Measurements from ENCODE around the gene POLG. TPM values are rescaled to one million over a fixed set of nuclear protein-coding genes. Genes with fewer than 3 reads are reported as not detected.

Gene POLG
- total RNA-seq, 1 donor from 2014 or later, result 144 TPM

DNA sequence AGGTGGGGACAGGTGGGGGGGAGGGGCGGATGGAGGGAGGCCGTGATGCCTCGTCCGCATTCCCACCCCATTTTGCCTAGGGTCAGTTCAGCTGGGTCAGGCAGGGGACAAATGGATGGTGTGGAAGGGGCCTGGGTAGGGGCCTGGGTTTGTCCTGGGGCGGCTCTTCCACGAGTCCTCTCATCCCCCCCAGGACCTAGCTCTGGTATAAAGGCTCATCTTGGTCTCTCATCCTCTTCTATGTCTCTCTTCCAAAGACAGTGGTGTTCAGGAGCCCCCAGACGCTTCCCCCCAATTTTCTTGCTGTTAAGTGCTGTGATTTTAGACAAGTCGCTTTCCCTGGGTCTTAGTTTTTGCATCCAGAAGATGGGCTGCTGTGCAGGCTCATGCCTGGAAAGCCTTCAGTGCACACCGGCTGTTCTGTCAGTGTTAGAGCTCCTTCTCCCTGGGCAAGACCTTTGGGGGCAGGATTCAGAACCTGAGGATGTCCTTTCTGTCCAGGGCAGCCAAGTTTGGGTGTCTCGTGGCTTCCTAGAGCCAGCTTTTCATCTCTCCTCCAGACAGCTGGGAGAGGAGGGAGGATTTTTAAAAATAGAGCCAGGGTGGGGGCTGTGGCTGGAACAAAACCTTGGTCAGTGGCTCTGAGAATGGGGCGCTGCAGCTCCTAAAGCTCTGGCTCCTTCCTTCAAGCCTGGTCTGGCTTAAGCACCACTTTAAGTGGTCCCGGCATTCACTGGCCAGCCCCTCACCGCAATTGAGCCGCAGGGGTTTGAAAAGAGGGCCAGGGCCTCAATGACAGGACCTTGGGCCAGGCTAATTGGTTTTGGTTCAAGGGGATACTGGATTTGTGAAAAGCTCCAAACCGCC lies 37.7 kb upstream of the POLG start:
- intact Hi-C loops (cut with micrococcal nuclease), result no loop called here
- TF ChIP-seq, protein P1, sequence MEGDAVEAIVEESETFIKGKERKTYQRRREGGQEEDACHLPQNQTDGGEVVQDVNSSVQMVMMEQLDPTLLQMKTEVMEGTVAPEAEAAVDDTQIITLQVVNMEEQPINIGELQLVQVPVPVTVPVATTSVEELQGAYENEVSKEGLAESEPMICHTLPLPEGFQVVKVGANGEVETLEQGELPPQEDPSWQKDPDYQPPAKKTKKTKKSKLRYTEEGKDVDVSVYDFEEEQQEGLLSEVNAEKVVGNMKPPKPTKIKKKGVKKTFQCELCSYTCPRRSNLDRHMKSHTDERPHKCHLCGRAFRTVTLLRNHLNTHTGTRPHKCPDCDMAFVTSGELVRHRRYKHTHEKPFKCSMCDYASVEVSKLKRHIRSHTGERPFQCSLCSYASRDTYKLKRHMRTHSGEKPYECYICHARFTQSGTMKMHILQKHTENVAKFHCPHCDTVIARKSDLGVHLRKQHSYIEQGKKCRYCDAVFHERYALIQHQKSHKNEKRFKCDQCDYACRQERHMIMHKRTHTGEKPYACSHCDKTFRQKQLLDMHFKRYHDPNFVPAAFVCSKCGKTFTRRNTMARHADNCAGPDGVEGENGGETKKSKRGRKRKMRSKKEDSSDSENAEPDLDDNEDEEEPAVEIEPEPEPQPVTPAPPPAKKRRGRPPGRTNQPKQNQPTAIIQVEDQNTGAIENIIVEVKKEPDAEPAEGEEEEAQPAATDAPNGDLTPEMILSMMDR (IDR thresholded peaks at IDR 0.05), result no peak
- DNase-seq (no peak), ATAC-seq (ENCODE audit: low read depth) (no peak)
- Mint-ChIP-seq H3K36me3 (ENCODE audit: low read depth) (no peaks in the 10 kb centered on the region), H3K4me3 (no peak overlapping the region), H3K4me1 (peaks cover 13% of the 10 kb centered on the region), H3K9me3 (no peaks in the 10 kb centered on the region), H3K27me3 (peaks cover 69% of the 10 kb centered on the region), H3K27ac (no peak overlapping the region)
- ChIA-PET POLR2A (no interaction called here), CTCF (interaction anchor here (2.3 kb wide), 1 partner anchor 13 kb away, joined by 9 read pairs; no protein-coding TSS in a partner anchor)

DNA sequence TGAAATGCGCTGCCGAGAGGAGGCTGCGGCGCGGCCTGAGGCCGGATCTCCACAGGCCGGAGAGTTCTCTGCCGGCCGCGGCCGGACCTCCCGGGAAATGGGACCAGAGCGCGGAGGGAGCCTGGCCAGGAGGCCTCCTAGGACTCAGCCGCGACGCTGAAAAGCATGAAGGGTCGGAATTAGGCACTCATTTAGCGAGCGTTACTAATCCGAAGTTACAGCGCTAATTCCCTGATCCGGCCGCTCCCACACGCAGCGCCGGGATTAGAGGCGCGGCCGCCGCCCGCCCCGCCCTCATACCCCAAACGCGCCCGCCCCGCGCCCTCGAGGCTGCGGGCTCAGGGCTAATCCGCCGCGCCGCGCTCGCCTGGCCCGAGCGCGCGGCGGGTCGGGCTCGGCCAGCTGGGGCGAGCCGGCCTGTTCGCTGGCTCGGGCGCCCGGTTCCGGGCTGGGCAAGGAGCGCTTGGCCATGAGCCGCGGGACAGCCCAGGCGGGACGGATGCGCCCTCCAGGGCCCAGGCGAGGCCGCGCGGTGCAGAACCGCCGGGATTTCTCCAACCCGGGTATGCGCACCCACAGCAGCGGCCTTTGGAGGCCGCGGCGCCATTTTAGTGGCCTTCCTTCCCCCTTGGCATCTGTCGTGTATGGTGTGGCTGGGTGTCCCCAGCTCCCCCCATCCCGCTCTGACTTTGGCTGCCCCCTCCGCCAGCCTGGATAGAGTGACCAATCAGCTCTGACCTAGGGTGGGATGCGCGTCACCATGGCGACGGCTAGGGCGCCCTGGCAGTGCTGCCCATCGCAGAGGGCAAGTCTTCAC lies 36.8 kb upstream of the POLG start:
- Mint-ChIP-seq H3K4me1 (peaks cover 19% of the 10 kb centered on the region), H3K4me3 (no peak overlapping the region), H3K9me3 (no peaks in the 10 kb centered on the region), H3K36me3 (ENCODE audit: low read depth) (no peaks in the 10 kb centered on the region), H3K27me3 (peaks cover 69% of the 10 kb centered on the region), H3K27ac (no peak overlapping the region)
- ATAC-seq (ENCODE audit: low read depth) (no peak), DNase-seq (no peak)
- TF ChIP-seq, protein P1 (IDR thresholded peaks at IDR 0.05), result no peak
- intact Hi-C loops (cut with micrococcal nuclease), result no loop called here
- ChIA-PET CTCF (interaction anchor here (2.3 kb wide), 1 partner anchor 12 kb away, joined by 9 read pairs; no protein-coding TSS in a partner anchor), POLR2A (no interaction called here)

DNA sequence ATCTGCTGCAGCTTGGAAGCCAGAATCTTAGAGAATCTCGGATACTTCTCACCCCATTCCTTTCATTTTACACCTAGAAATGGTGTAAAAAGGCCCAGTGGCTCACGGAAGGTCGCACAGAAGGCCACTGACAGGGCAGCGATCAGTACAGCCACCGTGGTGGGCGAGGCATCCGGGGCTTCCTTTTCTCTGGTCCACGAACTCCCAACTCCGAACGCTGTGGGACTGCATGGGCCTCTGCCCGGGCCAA lies 36.3 kb upstream of the POLG start:
- CTCF ChIA-PET, result no interaction called here
- TF ChIP-seq, protein P1 (IDR thresholded peaks at IDR 0.05), result no peak
- Mint-ChIP-seq H3K36me3 (ENCODE audit: low read depth) (no peaks in the 10 kb centered on the region), H3K27ac (no peak overlapping the region), H3K9me3 (no peaks in the 10 kb centered on the region), H3K4me1 (peaks cover 19% of the 10 kb centered on the region), H3K4me3 (no peak overlapping the region), H3K27me3 (peaks cover 71% of the 10 kb centered on the region)
- ATAC-seq (ENCODE audit: low read depth), result no peak
- DNase-seq, result no peak
- POLR2A ChIA-PET, result no interaction called here
- intact Hi-C loops (cut with micrococcal nuclease), result no loop called here

DNA sequence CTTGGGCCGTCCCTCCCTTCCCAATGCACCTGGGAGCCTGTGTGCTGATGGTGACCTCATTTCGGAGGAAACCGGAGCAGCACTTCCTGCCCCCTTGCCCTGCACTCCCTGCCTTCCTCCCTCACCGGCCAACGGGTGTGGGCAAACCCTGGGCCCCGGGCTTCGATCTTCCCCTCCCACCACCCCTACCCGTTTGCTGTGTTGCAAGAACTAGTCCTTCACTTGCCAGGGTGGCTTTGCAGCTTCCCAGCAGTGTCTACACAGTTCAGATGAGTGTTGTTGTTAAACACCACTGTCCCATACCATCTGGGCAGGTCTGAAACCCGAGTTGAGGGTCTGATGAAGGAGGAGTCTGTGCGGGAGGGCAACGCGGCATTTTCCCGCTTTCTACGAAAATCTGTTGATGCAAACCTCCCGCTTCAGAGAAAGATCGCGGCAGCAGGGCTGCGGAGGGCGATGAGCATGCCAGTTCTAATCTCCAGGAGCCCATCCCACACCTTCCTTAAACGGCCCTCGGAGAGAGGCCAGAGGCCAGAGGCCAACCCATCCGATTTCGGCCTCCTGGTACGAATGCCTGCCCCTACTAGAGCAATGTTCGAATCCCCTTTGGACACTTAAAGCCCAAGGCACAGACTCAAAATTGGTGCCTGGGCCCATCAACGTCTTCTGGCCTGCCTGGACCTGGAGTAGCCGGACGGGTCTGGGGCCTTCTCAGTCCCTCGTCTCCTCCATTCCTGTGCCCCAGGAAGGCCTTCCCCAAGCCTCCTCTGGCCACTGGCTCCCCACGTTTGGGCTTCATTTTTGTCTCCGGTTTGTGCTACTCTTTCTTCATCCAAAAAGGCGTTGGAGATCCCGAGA lies 35.7 kb upstream of the POLG start:
- no peak overlapping the region for H3K27ac Mint-ChIP-seq
- CTCF ChIA-PET, result interaction anchor here (1.0 kb wide), 1 partner anchor 12 kb away, joined by 3 read pairs; no protein-coding TSS in a partner anchor
- peaks cover 69% of the 10 kb centered on the region for H3K27me3 Mint-ChIP-seq
- DNase-seq, result no peak
- TF ChIP-seq, protein P1 (IDR thresholded peaks at IDR 0.05), result no peak
- intact Hi-C loops (cut with micrococcal nuclease), result no loop called here
- peaks cover 19% of the 10 kb centered on the region for H3K4me1 Mint-ChIP-seq
- H3K4me3 Mint-ChIP-seq, result no peak overlapping the region
- POLR2A ChIA-PET, result no interaction called here
- H3K9me3 Mint-ChIP-seq, result no peaks in the 10 kb centered on the region
- no peaks in the 10 kb centered on the region for H3K36me3 Mint-ChIP-seq (ENCODE audit: low read depth)
- ATAC-seq (ENCODE audit: low read depth), result no peak
